ENCODE measurements around the gene RELB.
A peak's percentile ranks its signal among the peaks of the same experiment; 100 is the strongest.
"Not testable (repeated sequence)": the region's sequence is repeated elsewhere in the genome, so short reads cannot be mapped to it uniquely, and the experiment has no call there.

The RELB gene

DNA sequence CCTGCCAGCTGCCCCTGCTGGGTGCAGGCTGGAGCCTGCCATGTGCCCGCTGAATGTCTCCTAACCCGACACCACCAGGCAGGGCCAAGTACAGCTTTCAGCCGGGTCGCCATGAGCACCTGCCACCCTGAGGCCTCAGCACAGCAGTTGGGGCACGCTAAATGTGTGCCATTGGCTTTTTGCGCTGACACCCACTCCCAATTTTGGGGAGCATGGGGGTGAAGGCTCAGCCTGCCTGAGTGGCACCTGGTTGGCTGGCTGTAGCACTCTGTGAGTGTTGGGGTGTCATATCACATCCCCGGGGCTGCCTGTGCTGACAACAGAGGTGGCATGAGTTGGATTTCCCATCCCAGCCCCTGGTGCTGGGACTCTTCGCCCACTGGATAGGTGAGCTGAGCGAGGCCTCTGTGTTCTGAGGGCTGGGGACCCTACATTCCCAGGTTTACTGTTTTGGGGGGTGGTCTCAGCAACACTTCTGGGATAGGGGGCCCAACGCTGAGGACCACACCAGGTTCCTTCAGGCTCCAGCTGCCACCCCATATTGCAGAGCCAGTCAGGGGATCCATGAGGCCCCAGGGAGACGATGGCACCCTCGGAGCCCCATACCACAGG, 7.2 kb upstream of the RELB start:
- H3K4me1 Mint-ChIP-seq (ENCODE audit: low read depth), result no peaks in the 10 kb centered on the region
- H3K36me3 Mint-ChIP-seq (ENCODE audit: low read depth), result peaks cover 2% of the 10 kb centered on the region
- H3K9me3 Mint-ChIP-seq, result no peaks in the 10 kb centered on the region
- no peaks in the 10 kb centered on the region for H3K27me3 Mint-ChIP-seq
- no peak overlapping the region for H3K27ac Mint-ChIP-seq
- H3K4me3 Mint-ChIP-seq, result no peak overlapping the region

DNA sequence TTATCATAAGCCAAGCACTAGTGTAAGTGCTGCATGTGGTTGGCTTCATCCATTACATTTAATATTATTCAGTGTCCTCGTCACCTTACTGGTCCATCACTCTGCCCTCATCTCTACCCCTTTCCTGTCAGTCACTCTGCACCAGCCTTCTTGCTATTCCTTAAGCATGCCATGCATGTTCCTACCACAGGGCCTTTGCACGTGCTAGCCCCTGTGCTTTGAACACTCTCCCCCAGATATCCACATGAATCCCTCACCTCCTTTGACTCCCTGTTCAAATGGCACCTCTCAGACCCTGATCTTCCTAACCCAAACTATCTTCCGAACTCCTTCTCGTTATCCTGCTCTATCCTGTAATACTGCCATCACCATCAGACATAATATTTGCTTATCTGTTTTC, 3.2 kb upstream of the RELB start:
- Mint-ChIP-seq H3K4me3 (no peak overlapping the region), H3K9me3 (no peaks in the 10 kb centered on the region), H3K27me3 (no peaks in the 10 kb centered on the region), H3K36me3 (ENCODE audit: low read depth) (peaks cover 4% of the 10 kb centered on the region), H3K27ac (no peak overlapping the region), H3K4me1 (ENCODE audit: low read depth) (peaks cover 13% of the 10 kb centered on the region)

DNA sequence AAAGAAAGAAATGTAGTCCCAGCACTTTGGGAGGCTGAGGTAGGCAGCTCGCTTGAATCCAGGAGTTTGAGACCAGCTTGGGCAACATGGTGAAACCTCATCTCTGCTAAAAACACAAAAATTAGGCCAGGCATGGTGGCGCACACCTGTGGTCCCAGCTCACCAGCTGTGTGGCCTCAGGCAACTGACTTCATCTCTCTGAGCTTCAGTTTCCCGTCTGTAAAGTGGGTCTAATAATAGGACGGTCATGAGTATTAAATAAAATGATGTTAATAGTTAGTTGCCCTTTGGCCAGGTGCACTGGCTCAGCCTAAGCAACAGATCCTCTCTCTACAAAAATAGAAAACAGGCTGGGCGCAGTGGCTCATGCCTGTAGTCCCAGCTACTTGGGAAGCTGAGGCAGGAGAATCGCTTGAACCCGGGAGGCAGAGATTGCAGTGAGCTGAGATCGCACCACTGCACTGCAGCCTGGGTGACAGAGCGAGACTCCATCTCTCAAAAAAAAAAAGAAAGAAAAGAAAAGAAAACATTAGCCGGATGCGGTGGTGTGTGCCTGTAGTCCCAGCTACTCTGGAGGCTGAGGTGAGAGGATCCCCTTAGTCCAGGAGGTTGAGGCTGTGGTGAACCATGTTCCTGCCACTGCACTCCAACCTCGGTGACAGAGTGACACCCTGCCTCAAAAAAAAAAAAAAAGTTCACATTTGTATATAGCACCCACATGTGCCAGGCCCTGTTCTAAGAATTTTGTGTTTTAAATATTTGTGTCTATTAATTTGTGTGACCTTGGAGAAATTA, 1.9 kb upstream of the RELB start:
- Mint-ChIP-seq H3K27ac (peak overlapping the region; percentile 34), H3K4me1 (ENCODE audit: low read depth) (peaks cover 13% of the 10 kb centered on the region)
- H3K27me3 Mint-ChIP-seq; H3K4me3 Mint-ChIP-seq; H3K9me3 Mint-ChIP-seq; H3K36me3 Mint-ChIP-seq (ENCODE audit: low read depth): not testable (repeated sequence)

DNA sequence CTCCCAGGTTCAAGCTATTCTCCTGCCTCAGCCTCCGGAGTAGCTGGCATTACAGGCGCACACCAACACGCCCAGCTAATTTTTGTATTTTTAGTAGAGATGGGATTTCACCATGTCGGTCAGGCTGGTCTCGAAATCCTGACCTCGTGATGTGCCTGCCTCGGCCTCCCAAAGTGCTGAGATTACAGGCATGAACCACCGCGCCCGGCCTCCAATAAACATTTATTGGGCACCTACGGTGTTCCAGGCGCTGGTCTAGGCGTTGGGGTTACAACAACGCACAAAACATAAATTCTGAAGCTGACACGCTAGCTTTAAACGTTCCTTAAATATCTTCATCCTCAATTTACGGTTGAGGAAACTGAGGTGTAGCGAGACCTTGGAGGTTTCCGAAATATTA, 599 bp upstream of the RELB start:
- peaks cover 14% of the 10 kb centered on the region for H3K4me1 Mint-ChIP-seq (ENCODE audit: low read depth)
- H3K9me3 Mint-ChIP-seq, H3K27me3 Mint-ChIP-seq: not testable (repeated sequence)
- H3K4me3 Mint-ChIP-seq, result peak overlapping the region; percentile 57
- H3K36me3 Mint-ChIP-seq (ENCODE audit: low read depth), result peaks cover 12% of the 10 kb centered on the region
- peak overlapping the region; percentile 52 for H3K27ac Mint-ChIP-seq

DNA sequence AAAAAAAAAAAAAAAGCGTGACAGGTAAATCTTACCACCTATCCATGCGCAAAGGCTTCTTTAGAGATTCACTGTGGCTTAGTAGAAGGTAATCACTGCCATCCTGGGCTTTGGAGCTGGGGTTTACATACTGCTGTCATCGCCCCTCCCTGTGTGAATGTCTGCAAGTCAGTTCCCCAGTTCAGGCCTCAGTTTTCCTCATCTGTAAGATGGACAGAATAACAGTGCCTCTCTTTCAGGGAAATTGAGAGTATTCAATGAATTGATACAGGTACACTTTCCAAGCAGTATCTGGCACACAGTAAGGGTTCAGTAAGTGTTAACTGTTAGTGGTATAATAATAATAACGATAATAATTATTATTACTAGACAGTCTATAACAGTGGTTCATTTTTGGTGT, 2.2 kb downstream of the RELB start:
- H3K27ac Mint-ChIP-seq, result no peak overlapping the region
- no peaks in the 10 kb centered on the region for H3K9me3 Mint-ChIP-seq
- peaks cover 21% of the 10 kb centered on the region for H3K4me1 Mint-ChIP-seq (ENCODE audit: low read depth)
- H3K4me3 Mint-ChIP-seq, result no peak overlapping the region
- no peaks in the 10 kb centered on the region for H3K27me3 Mint-ChIP-seq
- H3K36me3 Mint-ChIP-seq (ENCODE audit: low read depth), result peaks cover 26% of the 10 kb centered on the region

DNA sequence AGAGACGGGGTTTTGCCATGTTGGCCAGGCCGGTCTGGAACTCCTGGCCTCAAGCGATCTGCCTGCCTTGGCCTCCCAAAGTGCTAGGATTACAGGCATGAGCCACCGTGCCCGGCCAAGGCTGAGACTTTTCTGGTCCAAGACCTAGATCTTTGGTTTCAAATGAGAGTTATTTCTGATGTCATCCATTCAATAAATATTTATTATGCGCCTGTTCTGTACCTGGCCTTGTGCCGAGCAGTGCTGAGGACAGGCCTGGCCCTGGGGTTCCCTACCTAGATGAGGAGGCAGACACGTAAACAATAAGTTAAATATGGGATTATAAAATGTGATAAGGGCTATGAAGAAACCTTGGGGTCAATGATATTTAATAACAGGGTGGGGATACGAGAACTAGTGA, 4.5 kb downstream of the RELB start:
- Mint-ChIP-seq H3K4me3 (no peak overlapping the region), H3K27ac (no peak overlapping the region), H3K36me3 (ENCODE audit: low read depth) (peaks cover 35% of the 10 kb centered on the region), H3K9me3 (no peaks in the 10 kb centered on the region), H3K4me1 (ENCODE audit: low read depth) (peaks cover 17% of the 10 kb centered on the region), H3K27me3 (no peaks in the 10 kb centered on the region)

DNA sequence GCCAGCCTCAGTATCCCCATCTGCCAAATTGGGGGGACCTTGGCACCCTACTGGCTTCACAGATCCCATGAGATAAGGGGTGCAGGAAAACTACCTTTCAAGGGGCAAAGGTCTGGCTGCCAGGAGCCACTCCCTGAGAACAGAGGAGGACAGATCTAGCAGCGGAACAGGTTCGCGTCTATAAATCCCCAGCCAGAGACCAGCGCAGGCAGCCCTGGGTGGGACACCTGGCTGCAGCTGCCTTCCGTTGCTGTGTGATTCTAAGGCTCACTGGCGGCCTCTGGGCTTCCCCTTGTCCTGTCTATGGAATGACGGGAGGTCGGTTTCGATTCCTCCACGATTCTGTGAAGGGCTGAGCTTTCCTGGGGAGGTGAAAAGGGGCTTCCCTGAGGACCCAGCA, 7.3 kb downstream of the RELB start:
- H3K36me3 Mint-ChIP-seq (ENCODE audit: low read depth), result peaks cover 32% of the 10 kb centered on the region
- no peaks in the 10 kb centered on the region for H3K27me3 Mint-ChIP-seq
- peaks cover 7% of the 10 kb centered on the region for H3K4me1 Mint-ChIP-seq (ENCODE audit: low read depth)
- no peak overlapping the region for H3K27ac Mint-ChIP-seq
- H3K4me3 Mint-ChIP-seq, result no peak overlapping the region
- H3K9me3 Mint-ChIP-seq, result no peaks in the 10 kb centered on the region

DNA sequence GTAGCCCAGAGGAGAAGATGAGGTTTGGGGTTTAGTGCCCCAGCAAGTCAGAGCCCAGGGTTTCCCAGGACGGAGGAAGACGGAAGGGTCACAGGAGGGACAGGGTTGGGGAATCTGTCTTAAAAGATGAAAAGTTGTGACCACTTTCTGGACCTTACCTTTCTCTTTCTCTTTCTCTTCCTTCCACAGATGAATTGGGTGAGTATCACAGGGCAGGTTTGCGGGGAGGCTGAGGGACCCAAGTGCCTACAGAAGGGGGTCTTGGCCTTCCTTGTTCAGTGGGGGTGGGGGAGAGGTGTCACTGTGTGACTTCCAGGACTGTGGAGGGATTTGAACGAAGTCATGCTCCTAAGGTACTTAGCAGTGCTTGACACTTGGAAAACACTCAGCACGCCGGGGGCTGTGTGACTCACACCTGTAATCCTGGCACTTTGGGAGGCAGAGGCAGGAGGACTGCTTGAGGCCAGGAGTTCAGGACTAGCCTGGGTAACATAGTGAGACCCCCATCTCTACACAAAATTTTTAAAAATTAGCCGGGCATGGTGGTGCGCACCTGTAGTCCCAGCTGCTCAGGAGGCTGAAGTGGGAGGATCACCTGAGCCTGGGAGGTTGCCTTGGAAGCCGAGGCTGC, 8.5 kb downstream of the RELB start:
- H3K36me3 Mint-ChIP-seq (ENCODE audit: low read depth), result peaks cover 40% of the 10 kb centered on the region
- H3K9me3 Mint-ChIP-seq, result no peaks in the 10 kb centered on the region
- no peak overlapping the region for H3K27ac Mint-ChIP-seq
- no peak overlapping the region for H3K4me3 Mint-ChIP-seq
- H3K4me1 Mint-ChIP-seq (ENCODE audit: low read depth), result peaks cover 7% of the 10 kb centered on the region
- H3K27me3 Mint-ChIP-seq, result no peaks in the 10 kb centered on the region

DNA sequence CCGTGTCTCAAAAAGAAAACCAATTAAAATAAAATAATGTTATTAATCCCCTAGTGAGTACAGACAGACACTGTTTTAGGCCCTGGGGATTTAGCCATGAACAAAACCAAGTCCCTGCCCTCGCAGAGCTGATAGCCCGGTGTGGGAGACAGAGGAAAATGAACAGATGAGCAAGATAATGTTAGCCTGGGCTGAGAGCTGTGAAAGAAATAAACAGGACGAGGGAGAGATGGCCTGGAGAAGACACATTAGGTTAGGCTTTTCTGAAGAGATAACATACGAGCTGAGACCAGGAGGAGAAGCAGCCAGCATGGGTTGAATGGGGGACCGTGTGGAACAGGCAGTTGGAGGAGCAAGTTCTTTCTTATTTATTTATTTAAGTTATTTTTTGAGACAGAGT, 9.0 kb downstream of the RELB start:
- peaks cover 41% of the 10 kb centered on the region for H3K36me3 Mint-ChIP-seq (ENCODE audit: low read depth)
- no peak overlapping the region for H3K4me3 Mint-ChIP-seq
- H3K4me1 Mint-ChIP-seq (ENCODE audit: low read depth), result peaks cover 7% of the 10 kb centered on the region
- no peak overlapping the region for H3K27ac Mint-ChIP-seq
- H3K27me3 Mint-ChIP-seq, result no peaks in the 10 kb centered on the region
- no peaks in the 10 kb centered on the region for H3K9me3 Mint-ChIP-seq

DNA sequence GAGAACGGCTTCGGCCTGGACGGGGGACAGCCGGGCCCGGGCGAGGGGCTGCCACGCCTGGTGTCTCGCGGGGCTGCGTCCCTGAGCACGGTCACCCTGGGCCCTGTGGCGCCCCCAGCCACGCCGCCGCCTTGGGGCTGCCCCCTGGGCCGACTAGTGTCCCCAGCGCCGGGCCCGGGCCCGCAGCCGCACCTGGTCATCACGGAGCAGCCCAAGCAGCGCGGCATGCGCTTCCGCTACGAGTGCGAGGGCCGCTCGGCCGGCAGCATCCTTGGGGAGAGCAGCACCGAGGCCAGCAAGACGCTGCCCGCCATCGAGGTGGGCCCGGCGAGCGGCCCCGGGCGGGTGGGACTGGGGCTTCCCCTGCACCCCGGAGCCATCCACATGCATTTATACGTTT, 10.7 kb downstream of the RELB start:
- Mint-ChIP-seq H3K27ac (no peak overlapping the region), H3K27me3 (no peaks in the 10 kb centered on the region), H3K9me3 (no peaks in the 10 kb centered on the region), H3K36me3 (ENCODE audit: low read depth) (peaks cover 37% of the 10 kb centered on the region), H3K4me1 (ENCODE audit: low read depth) (peaks cover 12% of the 10 kb centered on the region), H3K4me3 (no peak overlapping the region)

DNA sequence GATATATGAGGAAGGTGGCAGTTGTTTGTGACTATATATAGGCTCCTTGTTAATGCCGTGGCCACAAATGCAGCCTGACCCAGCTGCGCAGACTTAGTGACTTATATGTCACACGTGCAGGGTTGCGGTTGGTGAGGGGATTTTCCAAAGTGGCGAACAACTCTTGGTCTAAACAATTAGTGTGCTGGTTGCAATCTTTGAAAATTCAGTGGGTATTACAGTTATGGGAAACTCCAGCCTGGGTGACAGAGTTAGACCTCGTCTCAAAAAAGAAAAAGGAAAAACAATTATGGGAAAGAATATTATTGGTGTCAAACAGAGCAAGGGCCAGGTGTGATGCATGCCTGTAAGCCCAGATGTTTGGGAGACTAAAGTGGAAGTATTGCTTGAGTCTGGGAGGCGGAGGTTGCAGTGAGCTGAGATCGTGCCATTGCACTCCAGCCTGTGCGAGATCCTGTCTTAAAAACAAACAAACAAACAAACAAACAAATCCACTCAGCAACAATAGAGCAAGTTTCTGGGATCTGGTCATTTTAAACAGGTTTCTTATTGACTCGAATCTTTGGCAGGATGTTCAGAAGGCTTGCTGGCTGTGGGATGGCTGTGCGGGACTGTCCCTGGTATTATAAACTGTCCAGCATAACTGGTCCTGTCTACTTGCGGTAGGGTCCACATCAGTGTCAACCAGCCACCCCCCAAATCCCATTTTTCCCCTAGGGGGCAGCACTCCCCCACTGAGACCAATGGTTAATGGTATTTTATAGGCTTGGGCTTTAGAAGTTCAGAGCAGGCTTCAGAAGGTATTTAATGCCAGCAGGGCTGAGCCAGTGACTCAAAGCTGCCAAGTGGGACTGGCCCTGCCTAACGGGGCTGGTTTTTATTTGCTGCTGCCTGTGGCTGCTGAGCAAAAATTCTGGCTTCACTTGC, 15.4 kb downstream of the RELB start:
- peaks cover 33% of the 10 kb centered on the region for H3K36me3 Mint-ChIP-seq (ENCODE audit: low read depth)
- peaks cover 14% of the 10 kb centered on the region for H3K4me1 Mint-ChIP-seq (ENCODE audit: low read depth)
- H3K27me3 Mint-ChIP-seq, result no peaks in the 10 kb centered on the region
- H3K9me3 Mint-ChIP-seq, result no peaks in the 10 kb centered on the region
- peak overlapping the region; percentile 54 for H3K4me3 Mint-ChIP-seq
- H3K27ac Mint-ChIP-seq, result peak overlapping the region; percentile 83

DNA sequence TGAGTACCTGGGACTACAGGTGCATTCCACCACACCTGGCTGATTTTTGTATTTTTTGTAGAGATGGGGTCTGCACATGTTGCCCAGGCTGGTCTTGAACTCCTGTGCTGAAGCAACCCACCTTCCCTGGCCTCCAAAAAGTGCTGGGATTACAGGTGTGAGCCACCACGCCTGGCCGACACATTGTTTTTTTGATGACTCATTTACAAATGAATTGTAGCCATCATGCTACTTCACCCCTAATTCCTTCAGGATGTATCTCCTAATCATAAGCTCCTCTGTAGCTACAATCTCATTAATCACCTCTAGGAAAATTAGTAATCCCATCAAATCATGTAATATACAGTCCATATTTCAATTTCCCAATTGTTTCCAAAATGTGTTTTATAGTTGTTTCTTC, 17.9 kb downstream of the RELB start:
- H3K9me3 Mint-ChIP-seq, result no peaks in the 10 kb centered on the region
- no peak overlapping the region for H3K27ac Mint-ChIP-seq

DNA sequence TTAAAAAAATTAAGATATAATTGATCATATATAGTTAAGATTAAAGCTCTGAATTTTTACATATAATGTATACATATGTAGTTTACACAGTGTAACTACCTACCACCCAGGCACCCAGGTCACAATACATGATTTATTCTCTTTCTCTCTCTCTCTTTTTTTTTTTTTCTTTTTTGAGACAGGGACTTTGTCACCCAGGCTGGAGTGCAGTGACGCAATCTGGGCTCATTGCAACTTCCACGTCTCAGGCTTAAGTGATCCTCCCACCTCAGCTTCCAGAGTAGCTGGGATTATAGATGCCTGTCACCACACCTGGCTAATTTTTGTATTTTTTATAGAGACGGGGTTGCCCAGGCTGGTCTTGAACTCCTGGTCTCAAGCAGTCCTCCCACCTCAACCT, 18.8 kb downstream of the RELB start:
- no peak overlapping the region for H3K4me3 Mint-ChIP-seq
- no peak overlapping the region for H3K27ac Mint-ChIP-seq
- no peaks in the 10 kb centered on the region for H3K9me3 Mint-ChIP-seq
- H3K4me1 Mint-ChIP-seq (ENCODE audit: low read depth), result peaks cover 14% of the 10 kb centered on the region
- peaks cover 31% of the 10 kb centered on the region for H3K36me3 Mint-ChIP-seq (ENCODE audit: low read depth)
- no peaks in the 10 kb centered on the region for H3K27me3 Mint-ChIP-seq

More for the DNA sequence above, 17.9 kb downstream of the RELB start:
- peaks cover 31% of the 10 kb centered on the region for H3K36me3 Mint-ChIP-seq (ENCODE audit: low read depth)
- H3K27me3 Mint-ChIP-seq, result no peaks in the 10 kb centered on the region
- peaks cover 14% of the 10 kb centered on the region for H3K4me1 Mint-ChIP-seq (ENCODE audit: low read depth)
- H3K4me3 Mint-ChIP-seq, result no peak overlapping the region

DNA sequence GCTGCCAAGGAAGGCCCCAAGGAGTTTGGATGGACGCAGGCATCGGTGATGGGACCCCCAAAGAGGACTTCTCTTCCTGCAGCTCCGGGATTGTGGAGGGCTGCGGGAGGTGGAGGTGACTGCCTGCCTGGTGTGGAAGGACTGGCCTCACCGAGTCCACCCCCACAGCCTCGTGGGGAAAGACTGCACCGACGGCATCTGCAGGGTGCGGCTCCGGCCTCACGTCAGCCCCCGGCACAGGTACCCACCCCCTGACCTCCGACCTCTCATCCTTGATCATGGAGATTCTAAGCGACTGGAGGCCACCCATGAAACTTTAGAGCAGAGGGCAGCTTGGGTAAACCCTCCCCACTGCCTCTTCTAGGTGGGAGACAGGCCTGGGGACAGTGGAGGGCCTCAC, 20.7 kb downstream of the RELB start:
- Mint-ChIP-seq H3K4me3 (no peak overlapping the region), H3K27ac (no peak overlapping the region), H3K9me3 (no peaks in the 10 kb centered on the region), H3K4me1 (ENCODE audit: low read depth) (peaks cover 3% of the 10 kb centered on the region), H3K36me3 (ENCODE audit: low read depth) (peaks cover 27% of the 10 kb centered on the region), H3K27me3 (no peaks in the 10 kb centered on the region)

DNA sequence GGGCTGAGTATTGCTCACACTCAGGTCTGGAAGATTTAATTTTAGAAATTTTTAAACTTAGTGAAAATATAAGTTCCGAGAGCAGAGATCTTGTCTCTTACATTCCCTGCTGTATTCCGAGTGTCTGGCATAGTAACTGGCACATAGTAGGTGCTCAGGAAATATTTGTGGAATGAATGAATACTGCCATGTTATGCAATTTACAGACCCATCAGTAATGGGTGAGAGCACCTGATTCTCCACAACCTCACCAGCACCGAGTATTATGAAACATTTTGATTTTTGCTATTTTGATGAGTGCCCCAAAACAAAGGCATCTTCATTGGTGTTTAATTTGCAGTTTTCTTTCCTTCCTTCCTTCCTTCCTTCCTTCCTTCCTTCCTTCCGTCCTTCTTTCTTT, 21.8 kb downstream of the RELB start:
- H3K4me3 Mint-ChIP-seq, result no peak overlapping the region
- H3K9me3 Mint-ChIP-seq, result no peaks in the 10 kb centered on the region
- no peaks in the 10 kb centered on the region for H3K4me1 Mint-ChIP-seq (ENCODE audit: low read depth)
- H3K36me3 Mint-ChIP-seq (ENCODE audit: low read depth), result peaks cover 33% of the 10 kb centered on the region
- H3K27ac Mint-ChIP-seq, result no peak overlapping the region
- no peaks in the 10 kb centered on the region for H3K27me3 Mint-ChIP-seq
